Stomach (tissue), 4 donors: Measurements from ENCODE around the gene PCBD2.

Experiments used
- EP300 ChIP-seq: sonication (generic); formaldehyde crosslinking; IDR thresholded peaks from one replicate; pipeline ENCODE4 v1.6.1; 2017; ENCODE audit warnings: antibody characterized with exemption
- POLR2A ChIP-seq, 4 donors: fragments of 450-650 bp; IDR thresholded peaks; one replicate each; pipeline ENCODE4 v1.6.1; 2016; ENCODE audit warnings: antibody characterized with exemption in 4 of 4, control low read depth in 2 of 4, mild to moderate bottlenecking in 1 of 4, moderate library complexity in 1 of 4
- POLR2AphosphoS5 ChIP-seq, 3 donors: sonication (generic); formaldehyde crosslinking; IDR thresholded peaks; one replicate each; pipeline ENCODE4 v1.6.1; 2016; ENCODE audit warnings: antibody characterized with exemption in 3 of 3
- TF ChIP-seq, protein P1 (sequence below), 7 experiments: fragments of 450-650 bp in 4 of 7; fragments of 200-600 bp in 3 of 7; sonication (generic) in 3 of 7; IDR thresholded peaks; one replicate each; pipeline ENCODE4 v1.5.1; 2016 to 2019; ENCODE audit warnings: antibody characterized with exemption in 7 of 7, control low read depth in 2 of 7, mild to moderate bottlenecking in 1 of 7

DNA sequence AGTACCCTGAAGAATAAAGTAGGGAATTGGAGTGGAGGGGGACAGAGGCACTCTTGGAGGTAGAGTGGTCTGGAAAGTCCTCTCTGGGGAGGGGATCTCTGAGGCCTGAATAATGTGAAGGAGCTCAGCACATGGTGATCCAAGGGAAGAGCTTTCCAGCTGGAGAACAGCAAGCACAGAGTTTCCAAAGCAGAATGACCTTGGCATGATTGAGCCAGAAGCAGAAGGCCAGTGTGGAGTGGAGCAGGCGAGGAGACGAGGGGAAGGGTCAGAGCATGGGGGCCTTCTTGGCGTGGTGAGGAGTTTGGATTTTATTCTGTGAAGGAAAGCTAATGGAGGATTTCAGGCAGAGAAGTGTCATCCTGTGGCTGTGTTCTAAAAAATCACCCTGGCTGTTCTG lies 8.3 kb downstream of the PCBD2 start:
- TF ChIP-seq POLR2A (IDR thresholded peaks at IDR 0.05) (no peak), EP300 (no peak), POLR2AphosphoS5 (IDR thresholded peaks at IDR 0.05) (no peak)
- TF ChIP-seq, protein P1, sequence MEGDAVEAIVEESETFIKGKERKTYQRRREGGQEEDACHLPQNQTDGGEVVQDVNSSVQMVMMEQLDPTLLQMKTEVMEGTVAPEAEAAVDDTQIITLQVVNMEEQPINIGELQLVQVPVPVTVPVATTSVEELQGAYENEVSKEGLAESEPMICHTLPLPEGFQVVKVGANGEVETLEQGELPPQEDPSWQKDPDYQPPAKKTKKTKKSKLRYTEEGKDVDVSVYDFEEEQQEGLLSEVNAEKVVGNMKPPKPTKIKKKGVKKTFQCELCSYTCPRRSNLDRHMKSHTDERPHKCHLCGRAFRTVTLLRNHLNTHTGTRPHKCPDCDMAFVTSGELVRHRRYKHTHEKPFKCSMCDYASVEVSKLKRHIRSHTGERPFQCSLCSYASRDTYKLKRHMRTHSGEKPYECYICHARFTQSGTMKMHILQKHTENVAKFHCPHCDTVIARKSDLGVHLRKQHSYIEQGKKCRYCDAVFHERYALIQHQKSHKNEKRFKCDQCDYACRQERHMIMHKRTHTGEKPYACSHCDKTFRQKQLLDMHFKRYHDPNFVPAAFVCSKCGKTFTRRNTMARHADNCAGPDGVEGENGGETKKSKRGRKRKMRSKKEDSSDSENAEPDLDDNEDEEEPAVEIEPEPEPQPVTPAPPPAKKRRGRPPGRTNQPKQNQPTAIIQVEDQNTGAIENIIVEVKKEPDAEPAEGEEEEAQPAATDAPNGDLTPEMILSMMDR (IDR thresholded peaks at IDR 0.05), result no peak
